Mesothelial cell of epicardium (in vitro differentiated cells): Measurements from ENCODE around the gene XYLB. TPM values are rescaled to one million over a fixed set of nuclear protein-coding genes. Genes with fewer than 3 reads are reported as not detected.

ENCODE experiments used
- DNase-seq, 2 experiments: peaks; one replicate each; pipeline ENCODE4 v3.0.0; 2021; ENCODE audit warnings: low spot score in 2 of 2; ENCODE audit not compliant: unreplicated experiment in 2 of 2
- H3K27ac Mint-ChIP-seq: 2 replicates; pipeline ENCODE4 v1.8.0; 2021; ENCODE audit warnings: mixed read lengths
- H3K27me3 Mint-ChIP-seq: 2 replicates; pipeline ENCODE4 v1.8.0; 2021; ENCODE audit warnings: low read depth, mixed read lengths
- H3K36me3 Mint-ChIP-seq: 2 replicates; pipeline ENCODE4 v1.8.0; 2021; ENCODE audit warnings: mixed read lengths
- H3K4me1 Mint-ChIP-seq: 2 replicates; pipeline ENCODE4 v1.8.0; 2021; ENCODE audit warnings: mixed read lengths
- H3K4me3 Mint-ChIP-seq: 2 replicates; pipeline ENCODE4 v1.8.0; 2021; ENCODE audit warnings: mild to moderate bottlenecking, moderate library complexity, mixed read lengths
- H3K9me3 Mint-ChIP-seq: 2 replicates; pipeline ENCODE4 v1.8.0; 2021; ENCODE audit warnings: mixed read lengths
- total RNA-seq: library from RNA; stranded (reverse); gene quantifications from 3 replicates; pipeline ENCODE4 v1.2.1, GENCODE V29; 2021
- TF ChIP-seq, protein P1 (sequence below): fragments of 200-600 bp; sonication (generic); IDR thresholded peaks from one replicate; pipeline ENCODE4 v1.5.0; 2021; ENCODE audit warnings: antibody characterized with exemption; ENCODE audit not compliant: unreplicated experiment

The XYLB gene
- total RNA-seq, 1 donor from 2014 or later: 5.5 TPM

DNA sequence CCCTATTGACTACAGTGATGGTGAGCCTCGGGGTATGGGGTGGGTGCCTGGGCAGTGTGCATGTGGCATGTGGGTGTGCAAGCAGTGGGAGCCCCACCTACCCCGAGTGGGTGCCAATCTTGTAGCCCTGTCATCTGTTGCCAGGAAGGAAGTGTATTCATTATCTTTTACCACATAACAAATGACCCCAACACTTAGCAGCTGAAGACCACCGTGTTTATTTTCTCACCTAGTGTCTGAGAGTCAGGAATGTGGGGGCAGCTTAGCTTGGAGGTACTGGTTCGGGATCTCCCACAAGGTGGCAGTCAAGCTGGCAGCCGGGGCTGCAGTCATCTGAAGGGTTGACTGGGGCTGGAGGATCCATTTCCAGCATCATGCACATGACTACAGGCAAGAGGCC is 21.7 kb downstream of the XYLB start:
- no peaks in the 10 kb centered on the region for H3K4me1 Mint-ChIP-seq
- no peaks in the 10 kb centered on the region for H3K27me3 Mint-ChIP-seq
- TF ChIP-seq, protein P1, sequence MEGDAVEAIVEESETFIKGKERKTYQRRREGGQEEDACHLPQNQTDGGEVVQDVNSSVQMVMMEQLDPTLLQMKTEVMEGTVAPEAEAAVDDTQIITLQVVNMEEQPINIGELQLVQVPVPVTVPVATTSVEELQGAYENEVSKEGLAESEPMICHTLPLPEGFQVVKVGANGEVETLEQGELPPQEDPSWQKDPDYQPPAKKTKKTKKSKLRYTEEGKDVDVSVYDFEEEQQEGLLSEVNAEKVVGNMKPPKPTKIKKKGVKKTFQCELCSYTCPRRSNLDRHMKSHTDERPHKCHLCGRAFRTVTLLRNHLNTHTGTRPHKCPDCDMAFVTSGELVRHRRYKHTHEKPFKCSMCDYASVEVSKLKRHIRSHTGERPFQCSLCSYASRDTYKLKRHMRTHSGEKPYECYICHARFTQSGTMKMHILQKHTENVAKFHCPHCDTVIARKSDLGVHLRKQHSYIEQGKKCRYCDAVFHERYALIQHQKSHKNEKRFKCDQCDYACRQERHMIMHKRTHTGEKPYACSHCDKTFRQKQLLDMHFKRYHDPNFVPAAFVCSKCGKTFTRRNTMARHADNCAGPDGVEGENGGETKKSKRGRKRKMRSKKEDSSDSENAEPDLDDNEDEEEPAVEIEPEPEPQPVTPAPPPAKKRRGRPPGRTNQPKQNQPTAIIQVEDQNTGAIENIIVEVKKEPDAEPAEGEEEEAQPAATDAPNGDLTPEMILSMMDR: no peak
- no peak overlapping the region for H3K27ac Mint-ChIP-seq
- DNase-seq: no peak
- H3K9me3 Mint-ChIP-seq: no peaks in the 10 kb centered on the region
- H3K36me3 Mint-ChIP-seq: peaks cover 10% of the 10 kb centered on the region
- no peak overlapping the region for H3K4me3 Mint-ChIP-seq

- TF ChIP-seq, protein P1: no peak
- Mint-ChIP-seq H3K27me3 (no peaks in the 10 kb centered on the region), H3K4me3 (no peak overlapping the region), H3K27ac (no peak overlapping the region), H3K9me3 (no peaks in the 10 kb centered on the region), H3K36me3 (peaks cover 7% of the 10 kb centered on the region), H3K4me1 (no peaks in the 10 kb centered on the region)
- no peak for DNase-seq
Measured at GRCh38 chr3:38369186-38369585, 22.6 kb downstream of the XYLB start.

- no peaks in the 10 kb centered on the region for H3K9me3 Mint-ChIP-seq
- H3K27me3 Mint-ChIP-seq: no peaks in the 10 kb centered on the region
- TF ChIP-seq, protein P1: no peak
- H3K4me1 Mint-ChIP-seq: no peaks in the 10 kb centered on the region
- no peak overlapping the region for H3K4me3 Mint-ChIP-seq
- H3K27ac Mint-ChIP-seq: no peak overlapping the region
- peaks cover 7% of the 10 kb centered on the region for H3K36me3 Mint-ChIP-seq
- DNase-seq: no peak
Measured at GRCh38 chr3:38370149-38370548, 23.6 kb downstream of the XYLB start.

GRCh38 chr3:38370861-38371260 is 24.3 kb downstream of the XYLB start:
- TF ChIP-seq, protein P1: no peak
- no peaks in the 10 kb centered on the region for H3K9me3 Mint-ChIP-seq
- H3K27me3 Mint-ChIP-seq: no peaks in the 10 kb centered on the region
- no peak for DNase-seq
- peaks cover 7% of the 10 kb centered on the region for H3K36me3 Mint-ChIP-seq
- no peaks in the 10 kb centered on the region for H3K4me1 Mint-ChIP-seq
- no peak overlapping the region for H3K27ac Mint-ChIP-seq
- no peak overlapping the region for H3K4me3 Mint-ChIP-seq

DNA sequence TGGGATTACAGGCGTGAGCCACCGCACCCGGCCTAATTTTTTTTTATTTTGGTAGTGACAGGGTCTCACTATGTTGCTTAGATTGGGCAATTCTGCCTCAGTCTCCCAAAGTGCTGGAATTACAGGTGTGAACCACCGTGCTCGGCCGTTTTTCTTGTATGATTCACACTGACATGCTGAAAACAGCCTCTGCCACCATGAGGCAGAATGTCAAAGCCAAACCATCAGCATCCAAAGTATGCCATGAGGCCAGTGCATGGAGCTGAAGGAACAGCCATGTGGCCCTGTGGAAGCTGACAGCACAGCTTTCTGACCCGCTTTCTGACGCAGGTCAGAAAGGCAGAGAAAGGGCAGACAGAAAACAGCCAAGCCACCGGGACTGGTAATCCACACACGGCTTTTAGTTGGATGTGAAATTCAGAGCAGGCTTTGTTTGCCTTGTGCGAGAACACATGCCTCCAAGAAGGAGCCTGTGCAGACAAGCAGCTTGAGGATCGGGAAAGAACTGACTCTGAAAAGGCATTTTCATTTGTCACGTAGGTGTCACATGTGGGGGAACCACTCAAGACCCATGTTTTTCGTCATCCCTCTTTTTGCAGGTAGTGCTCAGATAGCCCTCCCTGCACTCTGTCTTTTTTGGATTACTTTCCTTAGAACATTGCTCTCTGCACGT is 25.1 kb downstream of the XYLB start:
- Mint-ChIP-seq H3K4me1 (no peaks in the 10 kb centered on the region), H3K4me3 (no peak overlapping the region), H3K9me3 (no peaks in the 10 kb centered on the region), H3K27ac (no peak overlapping the region), H3K36me3 (peaks cover 7% of the 10 kb centered on the region), H3K27me3 (no peaks in the 10 kb centered on the region)
- DNase-seq: no peak
- TF ChIP-seq, protein P1: no peak
